ENCODE results near the gene SIRT3. TPM values are rescaled to one million over a fixed set of nuclear protein-coding genes. Genes with fewer than 3 reads are reported as not detected.

SIRT3 gene
- total and polyA plus RNA-seq, 3 experiments from 2014 or later = 12.2 to 14.8 (median 13.6) TPM

GRCh38 chr11:203945-204586, 32.1 kb downstream of the SIRT3 start:
- Histone ChIP-seq H3K27me3 (ENCODE audit: insufficient read depth, low read length, poor library complexity, severe bottlenecking) (no peaks in the 10 kb centered on the region), H3K27ac (ENCODE audit: low read depth, low read length) (no peak overlapping the region), H3K36me3 (ENCODE audit: insufficient read depth, low read length) (peaks cover 32% of the 10 kb centered on the region), H3K4me3 (ENCODE audit: low read length) (no peak overlapping the region), H3K9me3 (ENCODE audit: low read length) (no peaks in the 10 kb centered on the region), H3K4me1 (ENCODE audit: insufficient read depth, low read length) (peaks cover 52% of the 10 kb centered on the region)
- no peak for DNase-seq
- peaks cover 0 to 8% of the 10 kb centered on the region in 2 donors for H3K27me3 Mint-ChIP-seq
- H3K4me1 Mint-ChIP-seq = peaks cover 46 to 63% (median 48%) of the 10 kb centered on the region in 3 donors
- ChIA-PET POLR2A (no interaction called here), CTCF (interaction anchor here (1.0 kb wide), 1 partner anchor 46 kb away, joined by 4 read pairs; no protein-coding TSS in a partner anchor)
- H3K9me3 Mint-ChIP-seq = peaks cover 0 to 3% (median 0%) of the 10 kb centered on the region in 5 donors
- peaks cover 0 to 73% (median 0%) of the 10 kb centered on the region in 3 donors for H3K36me3 Mint-ChIP-seq
- peak overlapping the region in 7 of 8 donors; percentile 61 to 88 (median 80) for H3K27ac Mint-ChIP-seq
- peak overlapping the region in 5 of 7 donors; percentile 15 to 69 (median 57) for H3K4me3 Mint-ChIP-seq

GRCh38 chr11:203056-203944, 32.8 kb downstream of the SIRT3 start:
- peaks cover 50% of the 10 kb centered on the region for H3K4me1 ChIP-seq (ENCODE audit: insufficient read depth, low read length)
- POLR2A ChIA-PET = no interaction called here
- peaks cover 46 to 57% (median 48%) of the 10 kb centered on the region in 3 donors for H3K4me1 Mint-ChIP-seq
- H3K9me3 ChIP-seq (ENCODE audit: low read length) = no peaks in the 10 kb centered on the region
- H3K36me3 ChIP-seq (ENCODE audit: insufficient read depth, low read length) = peaks cover 32% of the 10 kb centered on the region
- no peak for DNase-seq
- H3K4me3 Mint-ChIP-seq = peak overlapping the region in 3 of 7 donors; percentile 29 to 69 (median 65)
- H3K27me3 Mint-ChIP-seq = peaks cover 0 to 8% of the 10 kb centered on the region in 2 donors
- H3K4me3 ChIP-seq (ENCODE audit: low read length) = no peak overlapping the region
- H3K27ac ChIP-seq (ENCODE audit: low read depth, low read length) = no peak overlapping the region
- peaks cover 0 to 3% (median 0%) of the 10 kb centered on the region in 5 donors for H3K9me3 Mint-ChIP-seq
- peaks cover 0 to 71% (median 0%) of the 10 kb centered on the region in 3 donors for H3K36me3 Mint-ChIP-seq
- peak overlapping the region in 7 of 8 donors; percentile 7 to 88 (median 63) for H3K27ac Mint-ChIP-seq
- no peaks in the 10 kb centered on the region for H3K27me3 ChIP-seq (ENCODE audit: insufficient read depth, low read length, poor library complexity, severe bottlenecking)
- CTCF ChIA-PET = interaction anchor here (1.0 kb wide), 1 partner anchor 47 kb away, joined by 4 read pairs; no protein-coding TSS in a partner anchor

- no peaks in the 10 kb centered on the region for H3K9me3 ChIP-seq (ENCODE audit: low read length)
- Mint-ChIP-seq H3K4me1 (peaks cover 43 to 55% (median 46%) of the 10 kb centered on the region in 3 donors), H3K27me3 (peaks cover 0 to 5% of the 10 kb centered on the region in 2 donors), H3K27ac (peak overlapping the region; percentile 6 to 89 (median 46)), H3K36me3 (peaks cover 0 to 63% (median 0%) of the 10 kb centered on the region in 3 donors), H3K9me3 (peaks cover 0 to 3% (median 0%) of the 10 kb centered on the region in 5 donors), H3K4me3 (peak overlapping the region in 3 of 7 donors; percentile 0 to 45 (median 29))
- no peak for DNase-seq
- H3K4me3 ChIP-seq (ENCODE audit: low read length) = no peak overlapping the region
- ChIA-PET CTCF (no interaction called here), POLR2A (no interaction called here)
- peaks cover 50% of the 10 kb centered on the region for H3K4me1 ChIP-seq (ENCODE audit: insufficient read depth, low read length)
- peaks cover 32% of the 10 kb centered on the region for H3K36me3 ChIP-seq (ENCODE audit: insufficient read depth, low read length)
- no peaks in the 10 kb centered on the region for H3K27me3 ChIP-seq (ENCODE audit: insufficient read depth, low read length, poor library complexity, severe bottlenecking)
- H3K27ac ChIP-seq (ENCODE audit: low read depth, low read length) = no peak overlapping the region
Measured at GRCh38 chr11:202490-202889, 33.7 kb downstream of the SIRT3 start.

- Histone ChIP-seq H3K27me3 (ENCODE audit: insufficient read depth, low read length, poor library complexity, severe bottlenecking) (no peaks in the 10 kb centered on the region), H3K9me3 (ENCODE audit: low read length) (no peaks in the 10 kb centered on the region), H3K27ac (ENCODE audit: low read depth, low read length) (no peak overlapping the region), H3K4me3 (ENCODE audit: low read length) (peak overlapping the region; percentile 15), H3K36me3 (ENCODE audit: insufficient read depth, low read length) (peaks cover 32% of the 10 kb centered on the region), H3K4me1 (ENCODE audit: insufficient read depth, low read length) (peaks cover 50% of the 10 kb centered on the region)
- peaks cover 0 to 2% of the 10 kb centered on the region in 2 donors for H3K27me3 Mint-ChIP-seq
- CTCF ChIA-PET = no interaction called here
- peaks cover 0 to 59% (median 0%) of the 10 kb centered on the region in 3 donors for H3K36me3 Mint-ChIP-seq
- DNase-seq = no peak
- POLR2A ChIA-PET = no interaction called here
- peak overlapping the region in 2 of 7 donors; percentile 0 to 45 for H3K4me3 Mint-ChIP-seq
- H3K27ac Mint-ChIP-seq = peak overlapping the region; percentile 6 to 89 (median 46)
- no peaks in the 10 kb centered on the region for H3K9me3 Mint-ChIP-seq
- peaks cover 39 to 51% (median 46%) of the 10 kb centered on the region in 3 donors for H3K4me1 Mint-ChIP-seq
Measured at GRCh38 chr11:201966-202365, 34.2 kb downstream of the SIRT3 start.

GRCh38 chr11:200224-201003, 35.7 kb downstream of the SIRT3 start:
- Histone ChIP-seq H3K27ac (ENCODE audit: low read depth, low read length) (no peak overlapping the region), H3K27me3 (ENCODE audit: insufficient read depth, low read length, poor library complexity, severe bottlenecking) (no peaks in the 10 kb centered on the region), H3K4me3 (ENCODE audit: low read length) (no peak overlapping the region), H3K9me3 (ENCODE audit: low read length) (no peaks in the 10 kb centered on the region), H3K4me1 (ENCODE audit: insufficient read depth, low read length) (peaks cover 37% of the 10 kb centered on the region), H3K36me3 (ENCODE audit: insufficient read depth, low read length) (peaks cover 25% of the 10 kb centered on the region)
- Mint-ChIP-seq H3K4me1 (peaks cover 30 to 41% (median 34%) of the 10 kb centered on the region in 3 donors), H3K27me3 (no peaks in the 10 kb centered on the region), H3K36me3 (peaks cover 0 to 48% (median 0%) of the 10 kb centered on the region in 3 donors), H3K9me3 (no peaks in the 10 kb centered on the region), H3K4me3 (peak overlapping the region in 1 of 7 donors; percentile 30), H3K27ac (peak overlapping the region in 3 of 8 donors; percentile 22 to 58 (median 56))
- POLR2A ChIA-PET = no interaction called here
- DNase-seq = peak in 1 of 5 donors; percentile 47
- CTCF ChIA-PET = no interaction called here

GRCh38 chr11:199782-200181, 36.4 kb downstream of the SIRT3 start:
- POLR2A ChIA-PET = no interaction called here
- no peaks in the 10 kb centered on the region for H3K9me3 ChIP-seq (ENCODE audit: low read length)
- peaks cover 19% of the 10 kb centered on the region for H3K36me3 ChIP-seq (ENCODE audit: insufficient read depth, low read length)
- H3K4me3 ChIP-seq (ENCODE audit: low read length) = no peak overlapping the region
- Mint-ChIP-seq H3K4me3 (no peak overlapping the region), H3K27me3 (no peaks in the 10 kb centered on the region), H3K27ac (peak overlapping the region in 1 of 8 donors; percentile 58), H3K36me3 (peaks cover 0 to 42% (median 0%) of the 10 kb centered on the region in 3 donors), H3K9me3 (no peaks in the 10 kb centered on the region), H3K4me1 (peaks cover 28 to 35% (median 31%) of the 10 kb centered on the region in 3 donors)
- CTCF ChIA-PET = no interaction called here
- peak in 1 of 5 donors; percentile 38 for DNase-seq
- H3K27ac ChIP-seq (ENCODE audit: low read depth, low read length) = no peak overlapping the region
- no peaks in the 10 kb centered on the region for H3K27me3 ChIP-seq (ENCODE audit: insufficient read depth, low read length, poor library complexity, severe bottlenecking)
- peaks cover 32% of the 10 kb centered on the region for H3K4me1 ChIP-seq (ENCODE audit: insufficient read depth, low read length)

- Histone ChIP-seq H3K4me1 (ENCODE audit: insufficient read depth, low read length) (peaks cover 28% of the 10 kb centered on the region), H3K9me3 (ENCODE audit: low read length) (no peaks in the 10 kb centered on the region), H3K4me3 (ENCODE audit: low read length) (no peak overlapping the region), H3K27me3 (ENCODE audit: insufficient read depth, low read length, poor library complexity, severe bottlenecking) (no peaks in the 10 kb centered on the region), H3K27ac (ENCODE audit: low read depth, low read length) (no peak overlapping the region), H3K36me3 (ENCODE audit: insufficient read depth, low read length) (peaks cover 12% of the 10 kb centered on the region)
- POLR2A ChIA-PET = no interaction called here
- DNase-seq = peak in 1 of 5 donors; percentile 40
- CTCF ChIA-PET = interaction anchor here (0.9 kb wide), 1 partner anchor 52 kb away, joined by 4 read pairs; no protein-coding TSS in a partner anchor
- Mint-ChIP-seq H3K4me3 (no peak overlapping the region), H3K36me3 (peaks cover 0 to 35% (median 0%) of the 10 kb centered on the region in 3 donors), H3K4me1 (peaks cover 24 to 28% (median 24%) of the 10 kb centered on the region in 3 donors), H3K9me3 (no peaks in the 10 kb centered on the region), H3K27ac (peak overlapping the region in 1 of 8 donors; percentile 43), H3K27me3 (no peaks in the 10 kb centered on the region)
Measured at GRCh38 chr11:199004-199581, 37.0 kb downstream of the SIRT3 start.

Measured in CD8-positive, alpha-beta memory T cell (primary cell).